Measurements from ENCODE around the gene WDR90.

DNA sequence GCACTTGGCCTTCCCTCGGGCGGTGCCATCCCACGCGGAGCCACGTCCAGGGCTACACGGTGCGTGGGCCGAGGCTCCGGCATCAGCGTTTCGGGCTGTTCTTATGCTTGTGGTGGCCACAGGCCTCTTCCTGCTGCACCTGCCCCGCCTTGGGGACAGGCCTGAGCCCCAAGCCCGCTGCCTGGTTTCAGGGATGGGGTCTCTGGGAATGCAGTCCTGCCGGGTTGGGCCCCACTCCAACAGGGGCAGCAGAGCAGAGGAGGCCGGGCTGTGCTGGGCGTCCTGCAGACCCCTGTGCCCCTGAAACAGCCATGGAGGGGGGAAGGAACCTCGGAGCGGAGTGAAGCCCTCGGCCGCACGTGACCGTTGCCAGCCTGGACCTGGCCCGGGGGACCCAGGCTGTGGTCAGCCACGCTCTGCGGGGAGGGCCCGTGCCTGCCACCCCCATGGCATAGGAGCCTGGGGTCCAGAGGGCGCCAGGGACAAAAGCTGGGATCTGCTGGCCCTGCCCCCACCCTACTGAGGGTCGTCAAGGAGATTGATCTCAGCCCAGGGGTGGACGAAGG is 18.8 kb upstream of the WDR90 start:
- TF ChIP-seq, protein P1, sequence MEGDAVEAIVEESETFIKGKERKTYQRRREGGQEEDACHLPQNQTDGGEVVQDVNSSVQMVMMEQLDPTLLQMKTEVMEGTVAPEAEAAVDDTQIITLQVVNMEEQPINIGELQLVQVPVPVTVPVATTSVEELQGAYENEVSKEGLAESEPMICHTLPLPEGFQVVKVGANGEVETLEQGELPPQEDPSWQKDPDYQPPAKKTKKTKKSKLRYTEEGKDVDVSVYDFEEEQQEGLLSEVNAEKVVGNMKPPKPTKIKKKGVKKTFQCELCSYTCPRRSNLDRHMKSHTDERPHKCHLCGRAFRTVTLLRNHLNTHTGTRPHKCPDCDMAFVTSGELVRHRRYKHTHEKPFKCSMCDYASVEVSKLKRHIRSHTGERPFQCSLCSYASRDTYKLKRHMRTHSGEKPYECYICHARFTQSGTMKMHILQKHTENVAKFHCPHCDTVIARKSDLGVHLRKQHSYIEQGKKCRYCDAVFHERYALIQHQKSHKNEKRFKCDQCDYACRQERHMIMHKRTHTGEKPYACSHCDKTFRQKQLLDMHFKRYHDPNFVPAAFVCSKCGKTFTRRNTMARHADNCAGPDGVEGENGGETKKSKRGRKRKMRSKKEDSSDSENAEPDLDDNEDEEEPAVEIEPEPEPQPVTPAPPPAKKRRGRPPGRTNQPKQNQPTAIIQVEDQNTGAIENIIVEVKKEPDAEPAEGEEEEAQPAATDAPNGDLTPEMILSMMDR (IDR thresholded peaks at IDR 0.05; ENCODE audit: low read depth, low read length): no peak
- no peak for TF ChIP-seq POLR2A (IDR thresholded peaks at IDR 0.05; ENCODE audit: extremely low read depth, insufficient read length)

Measured in NB4 (cell line).